Transverse colon (tissue), 3 donors: Measurements from ENCODE around the gene RFFL.
"Not testable (repeated sequence)": the region's sequence is repeated elsewhere in the genome, so short reads cannot be mapped to it uniquely, and the experiment has no call there.

Experiments used
- POLR2A ChIP-seq: fragments of 450-650 bp; IDR thresholded peaks from one replicate; pipeline ENCODE4 v1.6.1; 2016; ENCODE audit warnings: antibody characterized with exemption, mild to moderate bottlenecking, moderate library complexity
- POLR2AphosphoS5 ChIP-seq, 3 donors: sonication (generic); formaldehyde crosslinking; IDR thresholded peaks; one replicate each; pipeline ENCODE4 v1.6.1; 2016; ENCODE audit warnings: antibody characterized with exemption in 3 of 3

- not testable (repeated sequence) for TF ChIP-seq POLR2A; POLR2AphosphoS5 (IDR thresholded peaks at IDR 0.05)
Measured at GRCh38 chr17:35028097-35028496, 35.4 kb downstream of the RFFL start.
